GM21717 (cell line): ENCODE measurements around the gene CHCHD6.

Experiments used
- ATAC-seq: cut with Tn5 transposase; IDR thresholded peaks from one replicate; pipeline ENCODE4 v1.9.1; 2021; ENCODE audit warnings: mild to moderate bottlenecking, moderate library complexity; ENCODE audit not compliant: unreplicated experiment

CHCHD6 gene

GRCh38 chr3:126854666-126855065 lies 150.6 kb downstream of the CHCHD6 start:
- no peak for ATAC-seq

- no peak for ATAC-seq
These were observed 151.3 kb downstream of the CHCHD6 start for GRCh38 chr3:126855374-126855773.

GRCh38 chr3:126857928-126858327 lies 153.9 kb downstream of the CHCHD6 start:
- ATAC-seq, result no peak

GRCh38 chr3:126858401-126858800 lies 154.4 kb downstream of the CHCHD6 start:
- no peak for ATAC-seq

GRCh38 chr3:126858887-126859286 lies 154.8 kb downstream of the CHCHD6 start:
- no peak for ATAC-seq

- ATAC-seq, result no peak
These were observed 155.6 kb downstream of the CHCHD6 start for GRCh38 chr3:126859415-126860246.

- no peak for ATAC-seq
These were observed 161.7 kb downstream of the CHCHD6 start for GRCh38 chr3:126865736-126866135.

GRCh38 chr3:126866175-126866759 lies 162.2 kb downstream of the CHCHD6 start:
- ATAC-seq, result no peak

- ATAC-seq, result no peak
These were observed 163.3 kb downstream of the CHCHD6 start for GRCh38 chr3:126867190-126867862.

- ATAC-seq, result no peak
These were observed 163.8 kb downstream of the CHCHD6 start for GRCh38 chr3:126867863-126868200.

- ATAC-seq, result no peak
These were observed 166.7 kb downstream of the CHCHD6 start for GRCh38 chr3:126870608-126871210.

GRCh38 chr3:126872701-126873342 lies 168.8 kb downstream of the CHCHD6 start:
- ATAC-seq, result no peak

- ATAC-seq, result no peak
These were observed 169.4 kb downstream of the CHCHD6 start for GRCh38 chr3:126873416-126873815.

GRCh38 chr3:126878664-126879063 lies 174.6 kb downstream of the CHCHD6 start:
- no peak for ATAC-seq

- no peak for ATAC-seq
These were observed 176.9 kb downstream of the CHCHD6 start for GRCh38 chr3:126880901-126881300.

- ATAC-seq, result no peak
These were observed 177.8 kb downstream of the CHCHD6 start for GRCh38 chr3:126881861-126882260.

GRCh38 chr3:126883241-126883640 lies 179.2 kb downstream of the CHCHD6 start:
- ATAC-seq, result no peak

- no peak for ATAC-seq
These were observed 181.4 kb downstream of the CHCHD6 start for GRCh38 chr3:126885425-126885824.

- no peak for ATAC-seq
These were observed 182.2 kb downstream of the CHCHD6 start for GRCh38 chr3:126886217-126886616.

- ATAC-seq, result no peak
These were observed 183.6 kb downstream of the CHCHD6 start for GRCh38 chr3:126887686-126888085.

- no peak for ATAC-seq
These were observed 184.2 kb downstream of the CHCHD6 start for GRCh38 chr3:126888186-126888760.
